ENCODE results near the gene PDSS2.

DNA sequence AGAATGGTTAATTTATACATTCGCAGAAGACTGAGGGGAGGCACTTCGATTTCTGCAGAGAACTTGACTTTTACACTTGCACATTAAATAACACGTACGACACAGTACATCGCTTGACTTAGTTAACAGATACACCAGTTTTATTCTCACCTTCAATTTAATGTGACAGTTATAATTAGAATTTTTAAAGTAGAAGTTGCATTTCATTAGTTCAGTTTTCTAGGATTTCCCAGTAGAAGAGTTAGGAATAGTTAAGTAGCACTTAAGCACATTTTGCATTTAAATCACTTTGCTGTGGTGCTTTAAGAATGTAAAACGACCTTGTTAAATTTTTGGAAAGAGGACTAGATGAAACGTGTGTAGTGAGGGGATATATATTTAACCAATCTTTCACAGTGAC, 342.4 kb downstream of the PDSS2 start:
- TF ChIP-seq, protein P1, sequence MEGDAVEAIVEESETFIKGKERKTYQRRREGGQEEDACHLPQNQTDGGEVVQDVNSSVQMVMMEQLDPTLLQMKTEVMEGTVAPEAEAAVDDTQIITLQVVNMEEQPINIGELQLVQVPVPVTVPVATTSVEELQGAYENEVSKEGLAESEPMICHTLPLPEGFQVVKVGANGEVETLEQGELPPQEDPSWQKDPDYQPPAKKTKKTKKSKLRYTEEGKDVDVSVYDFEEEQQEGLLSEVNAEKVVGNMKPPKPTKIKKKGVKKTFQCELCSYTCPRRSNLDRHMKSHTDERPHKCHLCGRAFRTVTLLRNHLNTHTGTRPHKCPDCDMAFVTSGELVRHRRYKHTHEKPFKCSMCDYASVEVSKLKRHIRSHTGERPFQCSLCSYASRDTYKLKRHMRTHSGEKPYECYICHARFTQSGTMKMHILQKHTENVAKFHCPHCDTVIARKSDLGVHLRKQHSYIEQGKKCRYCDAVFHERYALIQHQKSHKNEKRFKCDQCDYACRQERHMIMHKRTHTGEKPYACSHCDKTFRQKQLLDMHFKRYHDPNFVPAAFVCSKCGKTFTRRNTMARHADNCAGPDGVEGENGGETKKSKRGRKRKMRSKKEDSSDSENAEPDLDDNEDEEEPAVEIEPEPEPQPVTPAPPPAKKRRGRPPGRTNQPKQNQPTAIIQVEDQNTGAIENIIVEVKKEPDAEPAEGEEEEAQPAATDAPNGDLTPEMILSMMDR (IDR thresholded peaks at IDR 0.05; ENCODE audit: insufficient read depth, low read length, poor library complexity, severe bottlenecking): no peak
- no peak for TF ChIP-seq EZH2phosphoT487 (conservative IDR thresholded peaks at IDR 0.05; ENCODE audit: low read length)

Measured in SU-DHL-6 (cell line).